Suprapubic skin (tissue), 3 donors: ENCODE data around the gene PHEX.

Experiments used
- CTCF ChIP-seq, 2 donors: fragments of 200-600 bp in 1 of 2; fragments of 450-650 bp in 1 of 2; sonication (generic) in 1 of 2; IDR thresholded peaks; one replicate each; pipeline ENCODE4 v1.5.1; 2016 to 2019; ENCODE audit warnings: antibody characterized with exemption in 2 of 2, mild to moderate bottlenecking in 1 of 2, moderate library complexity in 1 of 2
- POLR2AphosphoS5 ChIP-seq, 3 donors: sonication (generic); formaldehyde crosslinking; IDR thresholded peaks; one replicate each; pipeline ENCODE4 v1.6.1; 2017; ENCODE audit warnings: antibody characterized with exemption in 3 of 3

- no peak for TF ChIP-seq CTCF (IDR thresholded peaks at IDR 0.05)
- TF ChIP-seq POLR2AphosphoS5 (IDR thresholded peaks at IDR 0.05), result no peak
These were observed 109.1 kb downstream of the PHEX start for GRCh38 chrX:22141047-22141730.
